ENCODE measurements around the gene DTYMK. TPM values are rescaled to one million over a fixed set of nuclear protein-coding genes. Genes with fewer than 3 reads are reported as not detected.

Gene DTYMK
- polyA plus RNA-seq (2012; rRNA removed): 36.3 and 51.1 TPM in 2 replicates
- 32.5 and 40.9 TPM in 2 replicates for polyA plus RNA-seq (2012; cell fraction: cytosol; rRNA removed)
- 32.1 and 47.2 TPM in 2 replicates for polyA plus RNA-seq (2012; cell fraction: nucleus; rRNA removed)

DNA sequence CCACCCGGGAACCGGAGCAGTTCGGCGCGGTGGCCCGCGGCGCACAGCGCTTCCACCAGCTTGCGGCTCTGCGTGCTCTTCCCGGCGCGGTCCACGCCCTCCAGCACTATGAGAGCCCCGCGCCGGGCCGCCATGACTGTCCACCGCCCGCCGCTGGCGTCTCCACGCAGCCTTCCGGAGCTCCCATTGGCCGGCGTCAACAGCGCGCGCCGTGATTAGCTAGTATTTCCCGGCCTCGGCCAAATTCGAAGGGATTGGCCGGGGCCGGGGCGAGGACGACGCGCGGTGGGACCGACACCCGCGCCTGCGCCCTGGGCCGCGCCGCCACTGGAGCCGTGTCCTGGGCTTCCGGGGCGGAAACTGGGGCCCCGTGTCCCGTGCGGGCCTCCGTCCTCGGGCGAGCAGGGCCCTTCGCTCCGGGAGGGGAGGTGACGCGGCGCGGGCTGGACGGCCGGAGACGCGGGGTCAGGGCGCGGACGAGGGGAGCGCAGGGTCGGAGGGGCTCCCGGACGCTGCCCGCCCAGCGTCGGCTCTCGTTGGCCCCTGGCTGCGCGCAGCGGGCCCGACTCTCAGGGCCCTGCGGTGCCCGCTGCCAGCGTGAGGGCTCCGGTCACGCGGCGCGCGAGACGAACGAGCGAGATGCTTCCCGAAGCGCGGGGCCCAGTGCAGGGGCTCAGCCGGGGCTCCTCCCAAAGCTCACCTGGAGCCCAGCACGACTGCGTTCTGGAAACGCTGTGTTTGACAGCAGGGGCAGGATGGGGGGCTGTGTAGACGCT lies at the start of gene DTYMK:
TSS of gene DTYMK (minus strand) at position 166 of the 776 bp plus-strand sequence. CDS start at position 134, 32 bp downstream.
- Histone ChIP-seq H3K4me1 (ENCODE audit: control insufficient read depth in 1 of 2, insufficient read depth in 2 of 2, low read depth in 1 of 2, low read length in 1 of 2) (peaks cover 6 to 10% of the 10 kb centered on the region in 2 experiments), H3F3A (replicated peaks; ENCODE audit: insufficient read depth) (peaks cover 10% of the 10 kb centered on the region), H3K9me3 (no peaks in the 10 kb centered on the region), H3K4me2 (peak within 1 kb of the TSS; percentile 88), H3K9ac (peak within 1 kb of the TSS; percentile 96), H2AFZ (ENCODE audit: low read depth) (peak within 1 kb of the TSS; percentile 83), H4K20me1 (ENCODE audit: insufficient read depth) (no peaks in the 10 kb centered on the region), H3K27ac (ENCODE audit: low read depth in 2 of 2, low read length in 1 of 2) (peak within 1 kb of the TSS; percentile 78 to 84), H3K36me3 (replicated peaks in 1 of 2; ENCODE audit: control insufficient read depth in 1 of 2, insufficient read depth in 2 of 2, low read length in 1 of 2) (peaks cover 17 to 50% of the 10 kb centered on the region in 2 experiments), H3K79me2 (ENCODE audit: insufficient read depth) (peaks cover 74% of the 10 kb centered on the region), H3K4me3 (ENCODE audit: low read depth in 2 of 2, low read length in 1 of 2) (peak within 1 kb of the TSS; percentile 83 to 92), H3K27me3 (ENCODE audit: insufficient read depth) (no peaks in the 10 kb centered on the region), H3K9me2 (no peaks in the 10 kb centered on the region)
- POLR2A ChIA-PET: interaction anchor here (1.0 to 1.3 kb wide), 3 partner anchors 10 to 196 kb away, joined by 4 to 8 read pairs (median 6); partner anchors contain the start of gene ING5
- CTCF ChIA-PET: interaction anchor here (0.6 to 1.8 kb wide), 5 partner anchors 13 to 190 kb away, joined by 3 to 9 read pairs (median 3); partner anchors contain the start of gene ING5
- 0% methylated on average over 3 of the region's 102 CpGs for WGBS (ENCODE audit: low lambda C conversion rate)
- DNase-seq: peak; percentile 99
- TF ChIP-seq, protein P1, sequence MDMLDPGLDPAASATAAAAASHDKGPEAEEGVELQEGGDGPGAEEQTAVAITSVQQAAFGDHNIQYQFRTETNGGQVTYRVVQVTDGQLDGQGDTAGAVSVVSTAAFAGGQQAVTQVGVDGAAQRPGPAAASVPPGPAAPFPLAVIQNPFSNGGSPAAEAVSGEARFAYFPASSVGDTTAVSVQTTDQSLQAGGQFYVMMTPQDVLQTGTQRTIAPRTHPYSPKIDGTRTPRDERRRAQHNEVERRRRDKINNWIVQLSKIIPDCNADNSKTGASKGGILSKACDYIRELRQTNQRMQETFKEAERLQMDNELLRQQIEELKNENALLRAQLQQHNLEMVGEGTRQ (IDR thresholded peaks at IDR 0.05; ENCODE audit: borderline replicate concordance, low read depth, low read length): no peak
- peak; percentile 94 for TF ChIP-seq ELF1 (IDR thresholded peaks at IDR 0.05)
- no peak for TF ChIP-seq RAD21 (IDR thresholded peaks at IDR 0.05; ENCODE audit: low read length)
- no peak; the same call in 1 of the 2 replicates for TF ChIP-seq SIN3A (IDR thresholded peaks at IDR 0.05; ENCODE audit: borderline replicate concordance, low read depth, low read length)
- peak; percentile 86 for TF ChIP-seq FOXM1 (IDR thresholded peaks at IDR 0.05; ENCODE audit: low read depth)
- peak; percentile 83; the same call in 1 of the 2 replicates for TF ChIP-seq TAF1 (IDR thresholded peaks at IDR 0.05; ENCODE audit: borderline replicate concordance, low read depth, low read length)
- no peak for TF ChIP-seq EZH2phosphoT487 (IDR thresholded peaks at IDR 0.05; ENCODE audit: borderline replicate concordance, low read depth)
- no peak for TF ChIP-seq FOXJ3 (CRISPR knock-in tag; IDR thresholded peaks at IDR 0.05)
- peak; percentile 87 for TF ChIP-seq MXI1 (IDR thresholded peaks at IDR 0.05; ENCODE audit: low read depth, low read length)
- no peak for TF ChIP-seq ZBTB33 (IDR thresholded peaks at IDR 0.05; ENCODE audit: borderline replicate concordance, low read depth)
- TF ChIP-seq MAX (IDR thresholded peaks at IDR 0.05; ENCODE audit: low read depth): peak; percentile 53
- peak; percentile 73 for TF ChIP-seq GABPA (IDR thresholded peaks at IDR 0.05; ENCODE audit: low read depth)
- 0 out of 2 replicates have a peak, but pooled peaks have one; percentile 2 for TF ChIP-seq USF1 (IDR thresholded peaks at IDR 0.05; ENCODE audit: borderline replicate concordance, low read depth)
- TF ChIP-seq RCOR1 (IDR thresholded peaks at IDR 0.05; ENCODE audit: low read length): no peak
- peak; percentile 70 for TF ChIP-seq CHD2 (IDR thresholded peaks at IDR 0.05; ENCODE audit: low read length, partially characterized antibody)
- TF ChIP-seq, protein P2, sequence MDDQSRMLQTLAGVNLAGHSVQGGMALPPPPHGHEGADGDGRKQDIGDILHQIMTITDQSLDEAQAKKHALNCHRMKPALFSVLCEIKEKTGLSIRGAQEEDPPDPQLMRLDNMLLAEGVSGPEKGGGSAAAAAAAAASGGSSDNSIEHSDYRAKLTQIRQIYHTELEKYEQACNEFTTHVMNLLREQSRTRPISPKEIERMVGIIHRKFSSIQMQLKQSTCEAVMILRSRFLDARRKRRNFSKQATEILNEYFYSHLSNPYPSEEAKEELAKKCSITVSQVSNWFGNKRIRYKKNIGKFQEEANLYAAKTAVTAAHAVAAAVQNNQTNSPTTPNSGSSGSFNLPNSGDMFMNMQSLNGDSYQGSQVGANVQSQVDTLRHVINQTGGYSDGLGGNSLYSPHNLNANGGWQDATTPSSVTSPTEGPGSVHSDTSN (IDR thresholded peaks at IDR 0.05): no peak
- TF ChIP-seq, protein P3, sequence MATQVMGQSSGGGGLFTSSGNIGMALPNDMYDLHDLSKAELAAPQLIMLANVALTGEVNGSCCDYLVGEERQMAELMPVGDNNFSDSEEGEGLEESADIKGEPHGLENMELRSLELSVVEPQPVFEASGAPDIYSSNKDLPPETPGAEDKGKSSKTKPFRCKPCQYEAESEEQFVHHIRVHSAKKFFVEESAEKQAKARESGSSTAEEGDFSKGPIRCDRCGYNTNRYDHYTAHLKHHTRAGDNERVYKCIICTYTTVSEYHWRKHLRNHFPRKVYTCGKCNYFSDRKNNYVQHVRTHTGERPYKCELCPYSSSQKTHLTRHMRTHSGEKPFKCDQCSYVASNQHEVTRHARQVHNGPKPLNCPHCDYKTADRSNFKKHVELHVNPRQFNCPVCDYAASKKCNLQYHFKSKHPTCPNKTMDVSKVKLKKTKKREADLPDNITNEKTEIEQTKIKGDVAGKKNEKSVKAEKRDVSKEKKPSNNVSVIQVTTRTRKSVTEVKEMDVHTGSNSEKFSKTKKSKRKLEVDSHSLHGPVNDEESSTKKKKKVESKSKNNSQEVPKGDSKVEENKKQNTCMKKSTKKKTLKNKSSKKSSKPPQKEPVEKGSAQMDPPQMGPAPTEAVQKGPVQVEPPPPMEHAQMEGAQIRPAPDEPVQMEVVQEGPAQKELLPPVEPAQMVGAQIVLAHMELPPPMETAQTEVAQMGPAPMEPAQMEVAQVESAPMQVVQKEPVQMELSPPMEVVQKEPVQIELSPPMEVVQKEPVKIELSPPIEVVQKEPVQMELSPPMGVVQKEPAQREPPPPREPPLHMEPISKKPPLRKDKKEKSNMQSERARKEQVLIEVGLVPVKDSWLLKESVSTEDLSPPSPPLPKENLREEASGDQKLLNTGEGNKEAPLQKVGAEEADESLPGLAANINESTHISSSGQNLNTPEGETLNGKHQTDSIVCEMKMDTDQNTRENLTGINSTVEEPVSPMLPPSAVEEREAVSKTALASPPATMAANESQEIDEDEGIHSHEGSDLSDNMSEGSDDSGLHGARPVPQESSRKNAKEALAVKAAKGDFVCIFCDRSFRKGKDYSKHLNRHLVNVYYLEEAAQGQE (IDR thresholded peaks at IDR 0.05; ENCODE audit: low read depth, low read length): 0 out of 2 replicates have a peak, but pooled peaks have one; percentile 55
- no peak for TF ChIP-seq SMC3 (IDR thresholded peaks at IDR 0.05; ENCODE audit: low read depth, low read length)
- TF ChIP-seq NFIC (IDR thresholded peaks at IDR 0.05; ENCODE audit: borderline replicate concordance): no peak
- no peak for TF ChIP-seq GATA2 (CRISPR knock-in tag; IDR thresholded peaks at IDR 0.05)
- TF ChIP-seq MEF2A (IDR thresholded peaks at IDR 0.05; ENCODE audit: borderline replicate concordance, low read depth): no peak
- TF ChIP-seq NRF1 (IDR thresholded peaks at IDR 0.05; ENCODE audit: low read depth, low read length): peak; percentile 91
- TF ChIP-seq JUND (IDR thresholded peaks at IDR 0.05): no peak
- TF ChIP-seq EP300 (IDR thresholded peaks at IDR 0.05; ENCODE audit: borderline replicate concordance in 1 of 2, low read depth in 1 of 2, low read length in 1 of 2): no peak
